Measurements from ENCODE around the gene PSD4. TPM values are rescaled to one million over a fixed set of nuclear protein-coding genes. Genes with fewer than 3 reads are reported as not detected.

PSD4 gene
- total RNA-seq, 4 donors from 2014 or later, result 25.1 to 62.5 (median 50.2) TPM

GRCh38 chr2:113218283-113219091 is 44.7 kb downstream of the PSD4 start:
- intact Hi-C loops (cut with DNase I), result no loop called here
- Histone ChIP-seq H3K27me3 (no peaks in the 10 kb centered on the region), H3K36me3 (no peaks in the 10 kb centered on the region), H3K4me1 (peaks cover 13 to 46% (median 15%) of the 10 kb centered on the region in 3 donors), H3K4me3 (no peak overlapping the region), H3K9me3 (no peaks in the 10 kb centered on the region), H3K27ac (peak overlapping the region in 2 of 4 donors; percentile 29 to 45)
- TF ChIP-seq POLR2A (IDR thresholded peaks at IDR 0.05), result no peak
- TF ChIP-seq CTCF (IDR thresholded peaks at IDR 0.05), result no peak
- no peak for DNase-seq
- WGBS, 2 donors, result 72 to 83% methylated on average over 6 to 7 of the region's 8 CpGs

GRCh38 chr2:113219092-113219441 is 45.3 kb downstream of the PSD4 start:
- H3K4me1 ChIP-seq, result peaks cover 10 to 40% (median 12%) of the 10 kb centered on the region in 3 donors

GRCh38 chr2:113219525-113219888 is 45.7 kb downstream of the PSD4 start:
- peak overlapping the region in 1 of 4 donors; percentile 21 for H3K27ac ChIP-seq
- intact Hi-C loops (cut with DNase I), result no loop called here
- H3K4me1 ChIP-seq, result peaks cover 10 to 37% (median 12%) of the 10 kb centered on the region in 3 donors
- no peak for DNase-seq
- no peaks in the 10 kb centered on the region for H3K27me3 ChIP-seq
- no peaks in the 10 kb centered on the region for H3K36me3 ChIP-seq
- no peak overlapping the region for H3K4me3 ChIP-seq
- no peak for TF ChIP-seq CTCF (IDR thresholded peaks at IDR 0.05)
- no peak for TF ChIP-seq POLR2A (IDR thresholded peaks at IDR 0.05)
- no peaks in the 10 kb centered on the region for H3K9me3 ChIP-seq
- WGBS, 2 donors, result 66 to 87% methylated on average over 4 to 5 of the region's 5 CpGs

More at GRCh38 chr2:113219092-113219441, 45.3 kb downstream of the PSD4 start:
- Histone ChIP-seq H3K36me3 (no peaks in the 10 kb centered on the region), H3K27ac (peak overlapping the region in 2 of 4 donors; percentile 21 to 29), H3K4me3 (no peak overlapping the region), H3K9me3 (no peaks in the 10 kb centered on the region), H3K27me3 (no peaks in the 10 kb centered on the region)
- 83 to 90% methylated on average over 1 to 2 of the region's 2 CpGs for WGBS, 2 donors
- intact Hi-C loops (cut with DNase I), result no loop called here
- DNase-seq, result no peak
- no peak for TF ChIP-seq CTCF (IDR thresholded peaks at IDR 0.05)
- no peak for TF ChIP-seq POLR2A (IDR thresholded peaks at IDR 0.05)

GRCh38 chr2:113219889-113220641 is 46.3 kb downstream of the PSD4 start:
- TF ChIP-seq CTCF (IDR thresholded peaks at IDR 0.05), result no peak
- no peak for TF ChIP-seq POLR2A (IDR thresholded peaks at IDR 0.05)
- H3K27ac ChIP-seq, result peak overlapping the region; percentile 4 to 49 (median 33)
- no peak overlapping the region for H3K4me3 ChIP-seq
- WGBS, 2 donors, result 86 to 89% methylated on average over 3 of the region's 6 CpGs
- H3K27me3 ChIP-seq, result no peaks in the 10 kb centered on the region
- H3K9me3 ChIP-seq, result no peaks in the 10 kb centered on the region
- DNase-seq, result no peak
- H3K4me1 ChIP-seq, result peaks cover 10 to 37% (median 12%) of the 10 kb centered on the region in 3 donors
- H3K36me3 ChIP-seq, result no peaks in the 10 kb centered on the region
- intact Hi-C loops (cut with DNase I), result no loop called here

Data from esophagus squamous epithelium (tissue), 5 donors.